Astrocyte of the cerebellum (primary cell): ENCODE measurements around the gene METTL24.

ENCODE experiments used
- DNase-seq: peaks from one replicate; pipeline ENCODE4 v3.0.0-alpha.2; 2011; ENCODE audit warnings: low read depth
- H3K4me3 ChIP-seq: 2 replicates; pipeline ENCODE4 v1.5.1; 2011; ENCODE audit warnings: mild to moderate bottlenecking, low read depth, low read length, moderate library complexity
- in situ Hi-C: cut with HindIII; loops from 2 replicates; pipeline ENCODE4 v1.10.0; 2017; ENCODE audit warnings: low sequenced_read_pairs
- TF ChIP-seq, protein P1 (sequence below): IDR thresholded peaks from 2 replicates; pipeline ENCODE4 v1.5.1; 2012; ENCODE audit warnings: low read length, low read depth, moderate library complexity, mild to moderate bottlenecking; ENCODE audit errors: missing control alignments

Gene METTL24

DNA sequence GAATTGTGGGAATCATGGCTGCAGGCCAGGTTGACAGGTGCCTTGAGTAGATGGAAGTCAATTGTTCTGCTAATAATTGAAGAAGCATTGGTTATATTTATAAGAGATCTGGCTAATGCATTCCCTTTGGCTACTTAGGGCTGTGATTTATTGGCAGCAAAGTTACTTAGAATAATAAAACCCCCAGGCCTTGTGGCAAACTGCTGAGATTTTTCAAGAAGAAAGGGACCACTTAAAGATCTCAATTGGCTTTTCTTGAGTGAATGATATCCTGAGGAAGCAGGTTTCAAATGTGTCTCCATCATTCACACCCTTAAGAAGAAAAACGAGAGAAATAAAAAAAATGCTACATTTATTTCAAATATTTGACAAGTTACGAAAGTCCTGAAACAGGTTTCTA, 29.8 kb upstream of the METTL24 start:
- H3K4me3 ChIP-seq: no peak overlapping the region
- no peak for DNase-seq
- TF ChIP-seq, protein P1, sequence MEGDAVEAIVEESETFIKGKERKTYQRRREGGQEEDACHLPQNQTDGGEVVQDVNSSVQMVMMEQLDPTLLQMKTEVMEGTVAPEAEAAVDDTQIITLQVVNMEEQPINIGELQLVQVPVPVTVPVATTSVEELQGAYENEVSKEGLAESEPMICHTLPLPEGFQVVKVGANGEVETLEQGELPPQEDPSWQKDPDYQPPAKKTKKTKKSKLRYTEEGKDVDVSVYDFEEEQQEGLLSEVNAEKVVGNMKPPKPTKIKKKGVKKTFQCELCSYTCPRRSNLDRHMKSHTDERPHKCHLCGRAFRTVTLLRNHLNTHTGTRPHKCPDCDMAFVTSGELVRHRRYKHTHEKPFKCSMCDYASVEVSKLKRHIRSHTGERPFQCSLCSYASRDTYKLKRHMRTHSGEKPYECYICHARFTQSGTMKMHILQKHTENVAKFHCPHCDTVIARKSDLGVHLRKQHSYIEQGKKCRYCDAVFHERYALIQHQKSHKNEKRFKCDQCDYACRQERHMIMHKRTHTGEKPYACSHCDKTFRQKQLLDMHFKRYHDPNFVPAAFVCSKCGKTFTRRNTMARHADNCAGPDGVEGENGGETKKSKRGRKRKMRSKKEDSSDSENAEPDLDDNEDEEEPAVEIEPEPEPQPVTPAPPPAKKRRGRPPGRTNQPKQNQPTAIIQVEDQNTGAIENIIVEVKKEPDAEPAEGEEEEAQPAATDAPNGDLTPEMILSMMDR: no peak
- in situ Hi-C loops: loop anchor here (25.0 kb wide), 1 partner anchor 676 kb away; no protein-coding TSS in a partner anchor

DNA sequence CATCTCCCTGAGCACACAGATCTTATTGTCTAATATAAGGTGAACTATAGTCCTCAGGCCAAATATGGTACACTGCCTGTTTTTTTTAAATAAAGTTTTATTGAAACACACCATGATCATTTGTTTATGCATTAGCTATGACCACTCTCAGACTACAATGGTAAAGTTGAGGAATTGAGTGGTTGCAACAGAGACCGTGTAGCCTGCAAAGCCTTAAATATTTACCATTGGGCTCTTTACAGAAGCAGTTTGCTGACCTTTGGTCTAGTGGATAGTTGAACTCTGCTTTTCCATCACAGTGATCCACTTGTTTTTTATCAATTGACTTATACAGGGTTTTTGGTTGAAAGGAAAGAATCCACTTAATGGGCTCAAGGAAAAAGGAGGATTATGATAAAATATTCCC, 27.3 kb upstream of the METTL24 start:
- no peak overlapping the region for H3K4me3 ChIP-seq
- in situ Hi-C loops: loop anchor here (25.0 kb wide), 1 partner anchor 673 kb away; no protein-coding TSS in a partner anchor
- DNase-seq: no peak
- TF ChIP-seq, protein P1: no peak

DNA sequence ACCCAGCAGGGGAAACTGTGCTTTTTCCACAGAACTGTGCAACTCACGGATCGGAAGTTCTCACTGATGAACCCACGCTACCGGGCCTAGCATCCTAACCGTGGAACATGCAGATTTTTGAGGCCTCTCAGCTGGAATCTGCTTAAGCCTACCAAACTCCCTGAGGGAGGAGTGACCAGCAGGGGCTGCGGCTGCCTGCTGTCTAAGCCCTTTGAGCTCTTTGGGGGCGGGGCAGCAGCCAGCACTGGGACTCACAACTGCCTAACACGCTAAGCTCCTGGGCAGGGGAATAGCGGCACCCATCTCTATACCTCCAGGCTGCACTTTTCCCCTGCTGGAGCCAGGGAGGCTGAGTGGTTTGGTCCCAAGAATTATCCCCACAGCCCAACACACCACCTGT, 20.4 kb upstream of the METTL24 start:
- no peak for DNase-seq
- in situ Hi-C loops: loop anchor here (25.0 kb wide), 1 partner anchor 666 kb away; no protein-coding TSS in a partner anchor
- no peak overlapping the region for H3K4me3 ChIP-seq
- TF ChIP-seq, protein P1: no peak

DNA sequence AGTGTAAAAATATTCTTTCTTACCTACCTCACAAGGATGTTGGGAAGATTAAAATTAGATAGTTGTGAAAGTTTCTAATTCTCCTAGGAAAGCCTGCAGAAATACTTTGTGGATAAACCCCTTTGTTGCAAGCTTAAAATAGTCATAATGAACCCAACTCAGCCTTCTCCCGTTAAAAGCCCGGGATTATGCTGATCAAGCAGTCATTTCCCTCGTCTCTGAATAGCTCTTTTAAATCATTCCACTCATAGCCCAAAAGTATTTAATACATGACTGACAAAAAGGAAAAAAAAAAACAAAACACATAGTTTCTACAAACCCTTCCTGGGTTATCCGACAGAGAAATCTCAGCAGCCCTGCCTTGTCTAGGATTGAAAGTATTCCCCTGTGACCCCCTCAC, 10.9 kb upstream of the METTL24 start:
- in situ Hi-C loops: no loop called here
- H3K4me3 ChIP-seq: no peak overlapping the region
- no peak for DNase-seq
- TF ChIP-seq, protein P1: no peak

DNA sequence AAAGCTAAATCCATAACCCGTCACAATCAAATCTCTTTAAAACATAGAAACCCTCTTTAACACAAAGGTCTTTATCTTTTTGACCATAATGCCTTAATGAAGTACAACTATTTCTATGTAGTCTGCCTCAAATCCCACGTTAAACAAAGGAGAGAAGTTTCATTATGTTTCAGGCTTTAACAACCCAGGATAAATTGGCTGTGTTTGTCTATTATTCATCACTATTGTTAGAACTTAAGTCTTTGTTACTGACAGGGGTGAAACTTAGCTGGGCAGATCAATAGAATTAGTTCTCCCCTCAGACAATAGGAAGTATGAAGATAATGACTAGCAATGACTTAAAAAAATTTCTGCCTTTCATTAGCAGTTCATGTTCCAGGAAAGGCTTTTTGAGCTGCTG, 10.1 kb upstream of the METTL24 start:
- TF ChIP-seq, protein P1: no peak
- DNase-seq: no peak
- H3K4me3 ChIP-seq: no peak overlapping the region
- in situ Hi-C loops: no loop called here

DNA sequence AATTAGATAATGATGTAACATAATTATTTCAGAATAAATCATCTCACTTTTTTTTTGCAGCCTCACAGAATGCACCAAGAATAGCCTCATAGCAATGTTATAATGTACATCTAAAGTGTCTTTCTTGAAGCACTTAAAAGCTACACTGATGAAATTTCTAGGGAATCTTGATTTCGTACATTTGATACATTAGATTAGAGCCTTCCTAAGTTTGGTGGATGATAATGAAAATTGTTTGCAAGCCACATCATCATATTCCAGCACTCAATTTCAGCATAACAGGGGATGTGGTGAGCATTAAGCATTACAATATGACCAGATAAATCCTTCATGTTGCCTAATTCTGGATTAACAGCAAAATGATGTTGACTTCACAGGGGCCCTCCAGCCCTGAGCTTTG, 9.7 kb upstream of the METTL24 start:
- H3K4me3 ChIP-seq: no peak overlapping the region
- in situ Hi-C loops: no loop called here
- TF ChIP-seq, protein P1: no peak
- DNase-seq: no peak

DNA sequence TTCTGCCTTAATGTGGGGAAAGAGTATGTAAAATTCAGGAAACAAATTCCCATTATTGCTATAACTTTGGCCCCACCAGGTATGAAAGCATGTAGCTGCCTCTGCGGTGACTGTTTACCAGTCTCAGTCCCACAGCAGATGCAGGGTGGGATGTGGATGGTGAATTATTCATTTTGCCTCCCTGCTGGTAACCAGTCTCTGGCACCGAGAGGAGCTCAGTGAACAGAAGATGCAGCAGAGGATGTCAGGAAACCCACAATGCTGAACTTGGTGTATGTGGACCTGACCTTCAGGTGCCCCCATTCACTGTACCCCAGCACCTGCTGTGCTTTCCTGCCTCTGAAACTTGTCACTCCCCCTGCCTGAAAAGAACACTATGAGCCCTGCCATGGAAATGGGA, 8.8 kb upstream of the METTL24 start:
- no peak overlapping the region for H3K4me3 ChIP-seq
- in situ Hi-C loops: no loop called here
- DNase-seq: no peak
- TF ChIP-seq, protein P1: no peak
